HG03196 (cell line): ENCODE data around the gene NXN.
"Not testable (repeated sequence)": the region's sequence is repeated elsewhere in the genome, so short reads cannot be mapped to it uniquely, and the experiment has no call there.

Experiments used
- ATAC-seq: cut with Tn5 transposase; IDR thresholded peaks from one replicate; pipeline ENCODE4 v1.9.1; 2021; ENCODE audit not compliant: unreplicated experiment

Gene NXN

DNA sequence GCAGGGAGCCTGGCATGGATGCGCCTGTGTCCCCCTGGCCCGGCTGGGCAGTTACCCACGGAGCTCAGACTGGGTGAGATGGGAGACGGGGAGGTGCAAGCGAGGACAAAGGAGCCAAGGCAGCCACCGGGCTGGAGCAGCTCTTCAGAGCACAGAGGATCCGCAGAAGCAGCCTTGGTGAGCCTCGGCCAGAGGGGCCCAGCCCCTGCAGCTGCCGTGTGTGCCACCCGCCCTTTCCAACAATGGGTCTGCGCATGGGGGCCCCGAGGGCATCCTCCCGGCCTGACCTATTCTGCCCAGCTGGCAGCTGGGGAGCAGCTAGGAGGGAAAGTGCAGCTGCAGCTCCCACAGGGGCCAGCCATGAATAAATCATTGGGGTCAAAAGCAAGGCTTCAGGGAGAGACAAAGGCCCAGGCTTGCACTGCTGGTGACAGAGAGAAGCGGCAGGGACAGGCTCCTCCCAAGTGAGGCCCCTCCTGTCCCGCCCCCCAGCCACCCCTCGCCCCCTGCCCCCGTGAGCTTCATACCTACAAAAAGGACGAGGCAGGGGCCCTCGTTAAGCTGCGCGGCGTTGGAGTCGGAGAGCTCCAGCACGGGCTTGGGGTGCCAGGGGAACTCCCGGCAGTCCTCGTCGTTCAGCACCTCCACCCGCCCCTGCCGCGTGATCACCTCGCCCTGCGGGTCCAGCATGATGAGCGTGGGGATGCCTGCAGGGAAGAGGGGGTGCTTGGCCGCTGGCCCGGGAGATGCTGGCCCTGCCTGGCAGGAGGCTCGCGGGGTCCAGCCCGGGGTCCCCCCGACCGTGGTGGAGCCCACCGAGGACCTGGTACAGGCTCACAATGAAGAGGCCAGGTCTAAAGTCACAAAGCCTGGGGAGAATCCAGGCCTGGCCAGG, 174.8 kb downstream of the NXN start:
- ATAC-seq: no peak

DNA sequence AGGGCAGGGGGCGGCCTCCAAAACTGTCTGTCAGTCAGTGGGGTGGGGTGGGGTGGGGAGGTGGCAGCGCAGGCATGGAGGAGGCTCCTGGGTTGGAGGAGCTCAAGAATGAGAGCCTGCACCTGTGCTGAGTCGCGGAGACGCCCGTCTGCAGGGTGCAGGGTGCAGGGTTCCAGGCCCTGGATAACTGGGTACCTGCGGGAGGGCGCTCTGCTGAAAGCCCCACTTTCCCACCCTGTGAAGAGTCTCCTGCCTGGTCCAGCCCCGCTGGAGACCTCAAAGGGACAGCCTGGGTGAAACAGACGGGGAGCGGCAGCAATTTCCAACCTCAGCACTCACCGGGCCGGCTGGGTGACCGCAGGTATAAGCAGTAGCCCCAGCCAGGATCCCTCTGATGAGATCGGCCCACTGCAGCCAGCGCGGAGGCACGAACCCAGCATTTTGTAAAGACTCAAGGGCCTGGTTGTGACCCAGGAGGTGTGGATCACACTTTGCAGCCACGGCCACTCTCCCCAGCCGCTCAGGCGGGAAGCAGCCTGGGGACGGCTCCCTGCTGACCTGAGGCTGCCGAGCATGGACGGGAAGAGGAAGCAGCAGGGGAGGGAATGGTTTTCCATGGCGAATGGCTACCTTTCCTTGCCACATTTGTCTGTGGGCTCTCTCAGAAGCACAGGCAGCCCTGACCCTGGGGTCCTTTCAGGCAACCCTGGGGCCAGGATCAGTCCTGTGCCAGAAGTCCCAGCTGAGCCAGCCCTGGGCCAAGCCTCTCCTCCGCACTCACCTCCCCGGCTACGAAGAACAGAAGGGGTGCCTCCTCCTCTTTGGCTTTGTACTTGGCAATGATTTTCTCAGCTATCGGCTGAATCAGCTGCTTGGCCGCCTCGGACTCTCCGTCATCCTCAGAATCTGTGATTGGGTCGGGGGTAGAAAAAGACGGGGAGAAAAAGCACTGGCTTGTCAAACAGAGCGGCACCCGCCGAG, 176.4 kb downstream of the NXN start:
- ATAC-seq: no peak

DNA sequence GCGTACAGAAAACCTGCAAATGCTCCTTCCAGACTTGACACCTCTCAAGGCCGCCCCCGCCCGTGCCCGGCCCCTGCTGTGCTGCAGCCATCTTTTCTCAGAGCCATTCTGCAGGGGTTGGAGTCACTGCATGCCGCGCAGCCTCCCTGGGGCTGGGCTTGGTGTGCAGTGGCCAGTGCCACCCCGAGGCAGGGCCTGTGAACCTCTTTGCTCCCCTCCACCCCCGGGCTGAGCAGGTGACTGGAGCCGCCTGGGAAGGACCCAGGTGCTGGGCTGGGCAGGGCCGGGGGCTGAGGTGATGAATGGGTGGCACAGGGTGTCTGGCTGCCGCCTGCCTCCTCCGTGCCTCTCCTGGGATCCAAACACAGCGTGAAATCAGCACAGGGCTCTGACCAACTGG, 177.1 kb downstream of the NXN start:
- no peak for ATAC-seq

- ATAC-seq: no peak
These were observed 177.9 kb downstream of the NXN start for GRCh38 chr17:801660-802059.

GRCh38 chr17:800446-801242, 178.9 kb downstream of the NXN start:
- ATAC-seq: no peak

DNA sequence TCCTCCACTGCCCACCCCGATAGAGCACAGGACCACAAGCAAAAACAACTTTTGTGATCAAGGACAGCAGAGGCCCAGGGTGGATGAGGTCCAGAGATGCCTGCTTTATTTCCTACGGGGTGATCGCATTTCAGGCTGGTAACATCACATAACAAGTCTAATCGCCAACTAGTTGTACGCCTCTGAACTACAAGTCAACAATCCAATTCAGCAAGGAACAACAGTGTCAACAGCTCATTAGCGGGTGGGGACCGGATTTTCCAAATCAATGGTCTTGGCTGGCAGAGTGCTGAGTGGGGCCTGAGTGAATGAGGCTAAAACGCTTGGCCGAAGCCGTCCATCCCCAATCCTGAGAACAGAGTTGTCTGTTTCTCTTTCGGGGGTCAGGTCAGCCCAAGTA, 180.3 kb downstream of the NXN start:
- no peak for ATAC-seq

GRCh38 chr17:798246-798645, 181.3 kb downstream of the NXN start:
- no peak for ATAC-seq

DNA sequence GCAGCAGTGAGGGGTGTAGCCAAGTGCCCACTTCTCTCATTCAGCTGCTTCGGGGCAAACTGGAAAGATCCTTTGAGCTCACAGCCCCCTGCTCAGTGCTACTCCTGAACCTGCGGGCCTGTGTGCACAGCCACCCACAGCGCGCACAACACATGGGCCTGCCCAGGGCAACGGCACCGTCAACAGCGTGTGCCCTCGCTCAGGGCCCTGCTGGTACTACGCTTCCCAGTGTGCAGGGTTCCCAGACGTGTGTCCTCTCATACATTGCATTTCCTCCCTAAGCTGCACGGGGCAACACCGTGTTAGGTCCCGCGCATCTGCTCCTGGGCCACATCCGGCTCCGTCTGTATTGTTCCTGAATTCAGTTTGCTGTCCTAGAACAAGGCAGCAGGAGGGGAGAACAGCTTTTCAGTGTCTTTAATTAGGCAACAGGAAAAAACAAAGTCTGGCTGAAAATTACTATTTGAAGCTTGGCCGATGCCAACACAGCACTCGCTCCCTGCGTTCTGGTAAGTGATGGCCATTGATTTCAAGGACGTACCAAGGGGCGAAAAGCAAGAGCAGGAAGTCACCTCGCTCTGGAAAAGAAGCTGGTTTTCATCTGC, 182.2 kb downstream of the NXN start:
- no peak for ATAC-seq

- ATAC-seq: no peak
These were observed 183.0 kb downstream of the NXN start for GRCh38 chr17:796609-797008.

GRCh38 chr17:795721-796120, 183.9 kb downstream of the NXN start:
- no peak for ATAC-seq

DNA sequence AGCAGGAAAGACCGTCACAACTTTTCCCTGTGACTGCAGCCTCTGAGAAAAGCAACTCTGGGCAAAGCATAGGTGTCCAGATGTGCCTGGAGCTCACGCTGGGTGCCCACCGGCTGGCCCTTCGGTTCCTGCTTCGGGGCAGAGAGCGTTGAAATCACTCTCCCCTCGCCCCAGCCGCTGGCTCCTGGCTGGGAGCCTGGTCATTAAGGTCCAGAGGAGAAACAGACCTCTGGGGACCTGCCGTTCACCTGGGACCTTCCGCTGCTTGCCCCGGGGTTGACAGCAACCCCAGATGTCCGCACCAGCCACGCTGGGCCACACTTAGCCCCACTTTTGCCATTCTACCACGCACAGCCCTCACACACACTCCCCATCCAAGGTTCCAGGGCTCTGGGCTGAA, 184.3 kb downstream of the NXN start:
- ATAC-seq: no peak

- no peak for ATAC-seq
These were observed 184.7 kb downstream of the NXN start for GRCh38 chr17:794876-795275.

- no peak for ATAC-seq
These were observed 187.3 kb downstream of the NXN start for GRCh38 chr17:792277-792676.

- ATAC-seq: no peak
These were observed 187.7 kb downstream of the NXN start for GRCh38 chr17:791829-792228.

GRCh38 chr17:790874-791247, 188.7 kb downstream of the NXN start:
- ATAC-seq: not testable (repeated sequence)

- not testable (repeated sequence) for ATAC-seq
These were observed 189.4 kb downstream of the NXN start for GRCh38 chr17:789931-790873.

DNA sequence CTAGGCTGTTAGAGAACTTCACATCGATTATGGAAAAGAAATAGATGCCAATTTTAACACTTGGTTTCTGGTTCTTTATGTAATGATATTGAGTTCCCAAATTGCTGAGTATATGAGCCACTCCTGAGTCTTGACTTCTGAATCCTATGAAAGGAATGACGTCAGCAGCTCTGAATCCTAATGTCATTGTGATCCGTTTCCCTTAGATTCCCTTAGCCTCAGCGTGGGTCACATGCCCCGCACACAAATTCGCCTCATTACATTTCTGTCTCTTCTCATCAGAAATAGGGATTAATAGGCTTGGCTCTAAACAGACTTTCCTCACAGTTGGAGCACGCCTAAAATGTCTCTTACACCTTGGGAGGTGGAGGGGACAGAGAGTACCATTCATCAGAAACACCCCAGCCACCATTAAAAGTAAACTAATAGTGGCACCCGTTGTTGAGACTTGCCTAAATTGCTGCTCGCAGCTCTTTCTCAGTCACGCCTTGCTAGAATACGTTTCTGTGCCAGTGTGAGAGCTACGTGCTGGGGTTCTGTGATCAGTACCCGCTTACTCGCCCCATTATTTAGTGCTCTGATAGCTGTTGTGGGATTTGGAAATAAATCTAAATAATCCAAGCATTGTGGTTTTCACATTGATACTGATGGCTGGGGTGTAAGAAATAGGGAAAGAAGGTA, 190.3 kb downstream of the NXN start:
- no peak for ATAC-seq

- no peak for ATAC-seq
These were observed 191.0 kb downstream of the NXN start for GRCh38 chr17:788551-788950.

- ATAC-seq: no peak
These were observed 191.8 kb downstream of the NXN start for GRCh38 chr17:787641-788221.
